ENCODE data around the gene ZNF727.
"Not testable (repeated sequence)": the region's sequence is repeated elsewhere in the genome, so short reads cannot be mapped to it uniquely, and the experiment has no call there.

Gene ZNF727

DNA sequence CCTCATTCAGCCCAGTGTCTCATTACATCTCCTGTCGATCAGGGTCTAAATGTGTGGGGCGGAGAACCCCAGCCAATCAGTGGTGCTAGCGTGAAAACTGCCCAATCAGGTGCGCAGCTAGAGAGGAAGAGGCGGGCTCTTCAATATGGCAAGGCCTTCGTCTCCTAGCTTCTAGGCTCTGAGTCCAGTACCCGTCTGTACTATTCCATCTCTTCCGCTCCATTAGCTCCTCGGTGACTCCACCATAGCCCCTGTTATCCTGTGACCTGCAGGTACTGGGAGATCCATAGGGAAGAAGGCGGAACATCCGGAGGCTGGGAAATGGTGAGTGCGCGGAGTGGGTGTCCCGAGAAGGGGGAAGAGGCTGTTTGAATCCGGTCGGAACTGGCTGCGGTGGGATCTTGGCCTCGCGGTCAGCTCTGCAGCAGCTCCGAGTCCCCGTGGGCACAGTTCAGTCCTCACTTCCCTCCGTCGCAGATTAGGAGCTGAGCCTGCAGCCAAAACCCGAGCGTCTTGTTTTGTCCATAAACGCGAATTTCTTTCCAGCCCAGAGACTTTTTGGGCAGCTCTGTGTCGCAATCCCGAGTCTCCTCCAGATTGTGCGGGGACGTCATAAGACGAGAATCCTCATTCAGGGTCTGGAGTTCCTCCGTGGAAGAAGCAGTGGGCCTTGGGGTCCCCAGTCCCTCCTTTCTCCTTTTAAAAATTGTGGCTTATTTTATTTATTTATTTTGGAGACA, at the start of gene ZNF727:
Gene ZNF727 (plus strand): TSS at position 134 of the 740 bp plus-strand sequence. CDS start 188 bp downstream, at position 322.
- peak; percentile 27 for DNase-seq

DNA sequence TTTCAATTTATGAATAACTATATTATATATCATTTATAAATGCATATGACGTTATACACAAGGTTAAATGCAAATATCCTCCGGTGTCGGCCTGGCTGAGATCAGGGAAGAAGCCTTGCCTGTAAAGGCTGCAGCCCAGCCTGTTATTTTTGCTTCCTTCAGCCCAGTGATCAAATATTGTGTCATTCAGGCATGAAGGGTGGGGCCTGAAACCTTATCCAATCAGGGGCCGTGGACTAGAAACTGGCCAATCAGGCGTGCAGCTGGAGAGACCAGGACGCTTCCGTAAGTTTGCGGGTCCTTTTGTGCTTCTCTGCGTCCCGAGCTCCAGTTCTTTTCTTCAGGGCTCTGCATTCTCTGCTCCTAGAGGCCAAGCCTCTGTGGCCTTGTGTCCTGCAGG, 46.7 kb upstream of the ZNF727 start, which contains the start of gene ZNF722:
Gene ZNF722 (plus strand): TSS at position 301 of the 400 bp plus-strand sequence. CDS start 113 bp downstream, outside the sequence.
- DNase-seq = no peak

DNA sequence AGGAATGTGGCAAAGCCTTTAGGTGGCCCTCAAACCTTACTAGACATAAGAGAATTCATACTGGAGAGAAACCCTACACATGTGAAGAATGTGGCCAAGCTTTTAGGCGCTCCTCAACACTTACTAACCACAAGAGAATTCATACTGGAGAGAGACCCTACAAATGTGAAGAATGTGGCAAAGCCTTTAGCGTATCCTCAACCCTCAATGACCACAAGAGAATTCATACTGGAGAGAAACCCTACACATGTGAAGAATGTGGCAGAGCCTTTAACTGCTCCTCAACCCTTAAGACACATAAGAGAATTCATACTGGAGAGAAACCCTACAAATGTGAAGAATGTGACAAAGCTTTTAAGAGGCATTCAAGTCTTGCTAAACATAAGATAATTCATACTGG, 29.7 kb upstream of the ZNF727 start:
- DNase-seq = not testable (repeated sequence)

DNA sequence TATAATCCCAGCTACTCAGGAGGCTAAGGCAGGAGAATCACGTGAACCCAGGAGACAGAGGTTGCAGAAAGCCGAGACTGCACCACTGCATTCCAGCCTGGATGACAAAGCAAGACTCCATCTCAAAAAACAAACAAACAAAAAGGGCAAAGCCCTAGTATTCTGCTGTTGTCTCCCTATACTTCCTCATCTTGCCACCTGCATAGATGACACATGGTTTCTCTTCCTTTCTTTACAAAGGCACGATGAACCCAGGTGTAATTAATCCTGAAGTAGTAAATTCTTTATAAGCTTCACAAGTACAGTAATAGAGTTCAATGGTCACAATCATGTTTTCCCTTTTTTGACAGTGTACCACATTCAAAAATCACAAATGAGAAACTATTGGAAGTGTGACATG, 9.8 kb upstream of the ZNF727 start:
- no peak for DNase-seq

DNA sequence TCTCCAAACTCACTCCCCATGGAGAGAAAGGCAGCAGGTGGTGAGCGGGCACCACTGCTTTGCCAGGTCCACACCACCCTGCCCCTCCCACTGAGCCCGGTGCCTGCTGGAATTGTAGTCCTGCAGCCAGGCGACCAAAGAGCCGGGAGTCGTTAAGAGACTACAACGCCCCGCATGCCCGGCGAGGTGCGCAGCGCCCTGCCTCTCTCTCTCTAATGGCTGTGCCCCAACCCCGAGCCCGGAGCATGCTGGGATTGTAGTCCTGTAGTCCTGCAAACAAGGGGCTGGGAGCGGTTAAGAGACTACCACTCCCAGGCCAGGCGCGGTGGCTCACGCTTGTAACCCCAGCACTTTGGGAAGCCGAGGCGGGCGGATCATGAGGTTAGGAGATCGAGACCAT, 8.1 kb upstream of the ZNF727 start:
- DNase-seq = no peak

DNA sequence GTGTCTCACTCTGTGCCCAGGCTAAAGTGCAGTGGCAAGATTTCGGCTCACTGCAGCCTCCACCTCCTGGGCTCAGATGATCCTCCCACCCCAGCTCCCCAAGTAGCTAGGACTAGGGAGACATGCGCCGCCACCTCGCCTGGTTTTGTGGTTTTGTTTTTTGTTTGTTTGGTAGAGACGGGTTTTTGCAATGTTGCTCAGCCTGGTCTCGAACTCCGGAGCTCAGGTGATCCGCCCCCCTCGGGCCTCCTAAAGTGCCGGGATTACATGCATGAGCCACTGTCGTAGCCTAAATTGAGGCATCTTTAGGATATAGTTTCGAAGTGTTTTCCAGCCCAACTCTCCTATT, 781 bp downstream of the ZNF727 start:
- DNase-seq = no peak

DNA sequence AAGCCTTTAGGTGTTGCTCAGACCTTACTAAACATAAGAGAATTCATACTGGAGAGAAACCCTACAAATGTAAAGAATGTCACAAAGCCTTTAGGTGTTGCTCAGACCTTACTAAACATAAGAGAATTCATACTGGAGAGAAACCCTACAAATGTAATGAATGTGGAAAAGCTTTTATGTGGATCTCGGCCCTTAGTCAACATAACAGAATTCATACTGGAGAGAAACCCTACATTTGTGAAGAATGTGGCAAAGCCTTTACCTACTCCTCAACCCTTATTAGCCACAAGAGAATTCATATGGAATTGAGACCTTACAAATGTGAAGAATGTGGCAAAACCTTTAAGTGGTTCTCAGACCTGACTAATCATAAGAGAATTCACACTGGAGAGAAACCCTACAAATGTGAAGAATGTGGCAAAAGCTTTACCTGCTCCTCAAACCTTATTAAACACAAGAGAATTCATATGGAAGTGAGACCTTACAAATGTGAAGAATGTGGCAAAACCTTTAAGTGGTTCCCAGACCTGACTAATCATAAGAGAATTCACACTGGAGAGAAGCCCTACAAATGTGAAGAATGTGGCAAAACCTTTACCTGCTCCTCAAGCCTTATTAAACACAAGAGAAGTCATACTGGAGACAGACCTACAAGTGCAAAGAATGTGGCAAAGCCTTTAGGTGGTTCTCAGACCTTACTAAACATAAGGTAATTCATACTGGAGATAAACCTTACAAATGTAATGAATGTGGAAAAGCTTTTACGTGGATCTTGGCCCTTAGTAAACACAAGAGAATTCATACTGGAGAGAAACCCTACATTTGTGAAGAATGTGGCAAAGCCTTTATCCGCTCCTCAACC, 32.8 kb downstream of the ZNF727 start:
- not testable (repeated sequence) for DNase-seq

DNA sequence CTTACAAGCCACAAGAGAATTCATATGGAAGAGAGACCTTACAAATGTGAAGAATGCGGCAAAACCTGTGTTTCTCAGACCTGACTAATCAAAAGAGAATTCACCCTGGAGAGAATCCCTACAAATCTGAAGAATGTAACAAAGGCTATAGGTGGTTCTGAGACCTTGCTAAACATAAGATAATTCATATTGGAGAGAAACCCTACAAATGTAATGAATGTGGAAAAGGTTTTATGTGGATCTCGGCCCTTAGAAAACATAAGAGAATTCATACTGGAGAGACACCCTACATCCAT, 33.4 kb downstream of the ZNF727 start:
- DNase-seq = no peak

DNA sequence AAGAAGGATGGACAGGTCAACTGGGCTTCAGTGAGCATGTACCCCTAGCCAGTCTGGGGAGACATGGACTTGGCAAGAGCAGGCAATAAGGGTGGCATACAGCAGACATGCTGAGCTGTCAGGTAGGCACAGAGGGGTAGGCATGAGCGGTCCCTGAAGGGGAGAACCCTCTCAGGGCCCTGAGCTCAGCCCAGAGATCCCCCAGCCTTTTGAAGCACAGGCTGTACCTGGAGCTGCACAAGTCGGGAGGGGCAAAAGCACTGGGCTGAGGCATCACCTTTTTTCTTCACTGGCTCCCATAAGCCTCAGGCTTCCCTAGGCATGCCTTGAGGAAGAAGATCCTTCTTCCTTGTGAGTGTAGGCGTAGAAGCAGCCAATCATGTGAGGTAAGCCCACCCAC, 42.3 kb downstream of the ZNF727 start:
- DNase-seq = no peak

DNA sequence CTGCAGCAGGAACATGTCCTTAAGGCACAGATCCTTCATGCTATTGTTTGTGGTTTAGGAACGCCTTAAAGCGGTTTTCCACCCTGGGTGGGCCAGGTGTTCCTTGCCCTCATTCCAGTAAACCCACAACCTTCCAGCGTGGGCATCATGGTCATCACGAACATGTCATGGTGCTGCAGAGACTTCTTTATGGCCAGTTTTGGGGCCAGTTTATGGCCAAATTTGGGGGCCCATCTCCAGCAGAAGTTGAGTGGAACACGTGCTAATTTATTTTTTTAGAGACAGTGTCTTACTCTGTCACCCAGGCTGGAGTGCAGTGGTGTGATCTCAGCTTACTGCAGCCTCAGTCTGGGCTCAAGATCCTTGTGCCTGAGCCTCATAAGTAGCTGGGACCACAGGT, 43.6 kb downstream of the ZNF727 start:
- not testable (repeated sequence) for DNase-seq

Data from hematopoietic multipotent progenitor cell treated with erythropoietin and hydrocortisone succinate and interleukin-3 and kit ligand, for 4 days (in vitro differentiated cells).